ENCODE measurements around the gene SUMO4. TPM values are rescaled to one million over a fixed set of nuclear protein-coding genes. Genes with fewer than 3 reads are reported as not detected.

The SUMO4 gene
- total and polyA plus RNA-seq, 10 of the 15 experiments (the other 5 are each of a cell fraction or from before 2014, with no cell fraction given) = 0.07 to 5.3 (median 1.0) TPM; not detected in 1

DNA sequence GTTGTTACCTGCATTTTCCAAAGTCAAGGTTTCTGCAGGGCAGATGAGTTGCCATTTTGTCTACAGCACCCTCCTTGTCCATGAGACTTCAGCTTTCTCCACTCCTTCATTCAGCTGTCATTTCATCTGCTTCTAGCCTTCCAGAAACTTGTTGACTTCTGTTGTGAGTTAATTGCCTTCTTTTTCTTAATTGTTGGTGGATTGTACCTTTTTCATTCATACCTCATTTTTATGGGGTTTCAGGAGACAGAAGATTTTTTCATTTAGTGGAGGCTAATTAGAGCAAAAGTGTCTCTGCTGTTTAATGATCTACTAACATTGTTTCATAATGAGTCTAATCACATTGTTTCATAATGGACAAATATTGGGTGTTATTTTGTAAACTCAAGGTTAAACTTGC is 7.5 kb upstream of the SUMO4 start (continued):
- TF ChIP-seq, protein P1, sequence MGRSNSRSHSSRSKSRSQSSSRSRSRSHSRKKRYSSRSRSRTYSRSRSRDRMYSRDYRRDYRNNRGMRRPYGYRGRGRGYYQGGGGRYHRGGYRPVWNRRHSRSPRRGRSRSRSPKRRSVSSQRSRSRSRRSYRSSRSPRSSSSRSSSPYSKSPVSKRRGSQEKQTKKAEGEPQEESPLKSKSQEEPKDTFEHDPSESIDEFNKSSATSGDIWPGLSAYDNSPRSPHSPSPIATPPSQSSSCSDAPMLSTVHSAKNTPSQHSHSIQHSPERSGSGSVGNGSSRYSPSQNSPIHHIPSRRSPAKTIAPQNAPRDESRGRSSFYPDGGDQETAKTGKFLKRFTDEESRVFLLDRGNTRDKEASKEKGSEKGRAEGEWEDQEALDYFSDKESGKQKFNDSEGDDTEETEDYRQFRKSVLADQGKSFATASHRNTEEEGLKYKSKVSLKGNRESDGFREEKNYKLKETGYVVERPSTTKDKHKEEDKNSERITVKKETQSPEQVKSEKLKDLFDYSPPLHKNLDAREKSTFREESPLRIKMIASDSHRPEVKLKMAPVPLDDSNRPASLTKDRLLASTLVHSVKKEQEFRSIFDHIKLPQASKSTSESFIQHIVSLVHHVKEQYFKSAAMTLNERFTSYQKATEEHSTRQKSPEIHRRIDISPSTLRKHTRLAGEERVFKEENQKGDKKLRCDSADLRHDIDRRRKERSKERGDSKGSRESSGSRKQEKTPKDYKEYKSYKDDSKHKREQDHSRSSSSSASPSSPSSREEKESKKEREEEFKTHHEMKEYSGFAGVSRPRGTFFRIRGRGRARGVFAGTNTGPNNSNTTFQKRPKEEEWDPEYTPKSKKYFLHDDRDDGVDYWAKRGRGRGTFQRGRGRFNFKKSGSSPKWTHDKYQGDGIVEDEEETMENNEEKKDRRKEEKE (IDR thresholded peaks at IDR 0.05) = no peak
- TF ChIP-seq, protein P2, sequence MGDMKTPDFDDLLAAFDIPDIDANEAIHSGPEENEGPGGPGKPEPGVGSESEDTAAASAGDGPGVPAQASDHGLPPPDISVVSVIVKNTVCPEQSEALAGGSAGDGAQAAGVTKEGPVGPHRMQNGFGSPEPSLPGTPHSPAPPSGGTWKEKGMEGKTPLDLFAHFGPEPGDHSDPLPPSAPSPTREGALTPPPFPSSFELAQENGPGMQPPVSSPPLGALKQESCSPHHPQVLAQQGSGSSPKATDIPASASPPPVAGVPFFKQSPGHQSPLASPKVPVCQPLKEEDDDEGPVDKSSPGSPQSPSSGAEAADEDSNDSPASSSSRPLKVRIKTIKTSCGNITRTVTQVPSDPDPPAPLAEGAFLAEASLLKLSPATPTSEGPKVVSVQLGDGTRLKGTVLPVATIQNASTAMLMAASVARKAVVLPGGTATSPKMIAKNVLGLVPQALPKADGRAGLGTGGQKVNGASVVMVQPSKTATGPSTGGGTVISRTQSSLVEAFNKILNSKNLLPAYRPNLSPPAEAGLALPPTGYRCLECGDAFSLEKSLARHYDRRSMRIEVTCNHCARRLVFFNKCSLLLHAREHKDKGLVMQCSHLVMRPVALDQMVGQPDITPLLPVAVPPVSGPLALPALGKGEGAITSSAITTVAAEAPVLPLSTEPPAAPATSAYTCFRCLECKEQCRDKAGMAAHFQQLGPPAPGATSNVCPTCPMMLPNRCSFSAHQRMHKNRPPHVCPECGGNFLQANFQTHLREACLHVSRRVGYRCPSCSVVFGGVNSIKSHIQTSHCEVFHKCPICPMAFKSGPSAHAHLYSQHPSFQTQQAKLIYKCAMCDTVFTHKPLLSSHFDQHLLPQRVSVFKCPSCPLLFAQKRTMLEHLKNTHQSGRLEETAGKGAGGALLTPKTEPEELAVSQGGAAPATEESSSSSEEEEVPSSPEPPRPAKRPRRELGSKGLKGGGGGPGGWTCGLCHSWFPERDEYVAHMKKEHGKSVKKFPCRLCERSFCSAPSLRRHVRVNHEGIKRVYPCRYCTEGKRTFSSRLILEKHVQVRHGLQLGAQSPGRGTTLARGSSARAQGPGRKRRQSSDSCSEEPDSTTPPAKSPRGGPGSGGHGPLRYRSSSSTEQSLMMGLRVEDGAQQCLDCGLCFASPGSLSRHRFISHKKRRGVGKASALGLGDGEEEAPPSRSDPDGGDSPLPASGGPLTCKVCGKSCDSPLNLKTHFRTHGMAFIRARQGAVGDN (IDR thresholded peaks at IDR 0.05) = 0 out of 2 replicates have a peak, but pooled peaks have one; percentile 45
- TF ChIP-seq TCF7 (IDR thresholded peaks at IDR 0.05; ENCODE audit: borderline replicate concordance) = no peak
- TF ChIP-seq MYB (IDR thresholded peaks at IDR 0.05; ENCODE audit: borderline replicate concordance, low read depth, low read length) = no peak
- no peak for TF ChIP-seq ZZZ3 (IDR thresholded peaks at IDR 0.05; ENCODE audit: control insufficient read depth, insufficient read length, low read depth)
- no peak for TF ChIP-seq EED (IDR thresholded peaks at IDR 0.05; ENCODE audit: low read depth)
- no peak for TF ChIP-seq HDAC2 (IDR thresholded peaks at IDR 0.05)
- TF ChIP-seq, protein P3, sequence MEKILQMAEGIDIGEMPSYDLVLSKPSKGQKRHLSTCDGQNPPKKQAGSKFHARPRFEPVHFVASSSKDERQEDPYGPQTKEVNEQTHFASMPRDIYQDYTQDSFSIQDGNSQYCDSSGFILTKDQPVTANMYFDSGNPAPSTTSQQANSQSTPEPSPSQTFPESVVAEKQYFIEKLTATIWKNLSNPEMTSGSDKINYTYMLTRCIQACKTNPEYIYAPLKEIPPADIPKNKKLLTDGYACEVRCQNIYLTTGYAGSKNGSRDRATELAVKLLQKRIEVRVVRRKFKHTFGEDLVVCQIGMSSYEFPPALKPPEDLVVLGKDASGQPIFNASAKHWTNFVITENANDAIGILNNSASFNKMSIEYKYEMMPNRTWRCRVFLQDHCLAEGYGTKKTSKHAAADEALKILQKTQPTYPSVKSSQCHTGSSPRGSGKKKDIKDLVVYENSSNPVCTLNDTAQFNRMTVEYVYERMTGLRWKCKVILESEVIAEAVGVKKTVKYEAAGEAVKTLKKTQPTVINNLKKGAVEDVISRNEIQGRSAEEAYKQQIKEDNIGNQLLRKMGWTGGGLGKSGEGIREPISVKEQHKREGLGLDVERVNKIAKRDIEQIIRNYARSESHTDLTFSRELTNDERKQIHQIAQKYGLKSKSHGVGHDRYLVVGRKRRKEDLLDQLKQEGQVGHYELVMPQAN (conservative IDR thresholded peaks at IDR 0.05) = no peak
- TF ChIP-seq, protein P4, sequence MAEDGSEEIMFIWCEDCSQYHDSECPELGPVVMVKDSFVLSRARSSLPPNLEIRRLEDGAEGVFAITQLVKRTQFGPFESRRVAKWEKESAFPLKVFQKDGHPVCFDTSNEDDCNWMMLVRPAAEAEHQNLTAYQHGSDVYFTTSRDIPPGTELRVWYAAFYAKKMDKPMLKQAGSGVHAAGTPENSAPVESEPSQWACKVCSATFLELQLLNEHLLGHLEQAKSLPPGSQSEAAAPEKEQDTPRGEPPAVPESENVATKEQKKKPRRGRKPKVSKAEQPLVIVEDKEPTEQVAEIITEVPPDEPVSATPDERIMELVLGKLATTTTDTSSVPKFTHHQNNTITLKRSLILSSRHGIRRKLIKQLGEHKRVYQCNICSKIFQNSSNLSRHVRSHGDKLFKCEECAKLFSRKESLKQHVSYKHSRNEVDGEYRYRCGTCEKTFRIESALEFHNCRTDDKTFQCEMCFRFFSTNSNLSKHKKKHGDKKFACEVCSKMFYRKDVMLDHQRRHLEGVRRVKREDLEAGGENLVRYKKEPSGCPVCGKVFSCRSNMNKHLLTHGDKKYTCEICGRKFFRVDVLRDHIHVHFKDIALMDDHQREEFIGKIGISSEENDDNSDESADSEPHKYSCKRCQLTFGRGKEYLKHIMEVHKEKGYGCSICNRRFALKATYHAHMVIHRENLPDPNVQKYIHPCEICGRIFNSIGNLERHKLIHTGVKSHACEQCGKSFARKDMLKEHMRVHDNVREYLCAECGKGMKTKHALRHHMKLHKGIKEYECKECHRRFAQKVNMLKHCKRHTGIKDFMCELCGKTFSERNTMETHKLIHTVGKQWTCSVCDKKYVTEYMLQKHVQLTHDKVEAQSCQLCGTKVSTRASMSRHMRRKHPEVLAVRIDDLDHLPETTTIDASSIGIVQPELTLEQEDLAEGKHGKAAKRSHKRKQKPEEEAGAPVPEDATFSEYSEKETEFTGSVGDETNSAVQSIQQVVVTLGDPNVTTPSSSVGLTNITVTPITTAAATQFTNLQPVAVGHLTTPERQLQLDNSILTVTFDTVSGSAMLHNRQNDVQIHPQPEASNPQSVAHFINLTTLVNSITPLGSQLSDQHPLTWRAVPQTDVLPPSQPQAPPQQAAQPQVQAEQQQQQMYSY (CRISPR knock-in tag; IDR thresholded peaks at IDR 0.05) = no peak
- TF ChIP-seq KLF5 (IDR thresholded peaks at IDR 0.05; ENCODE audit: partially characterized antibody) = no peak
- no peak for TF ChIP-seq NFXL1 (IDR thresholded peaks at IDR 0.05; ENCODE audit: borderline replicate concordance)
- TF ChIP-seq SMARCA5 (IDR thresholded peaks at IDR 0.05) = no peak
- TF ChIP-seq NR2C2 (IDR thresholded peaks at IDR 0.05; ENCODE audit: borderline replicate concordance, control insufficient read depth, insufficient read length, low read depth) = no peak
- TF ChIP-seq HDGF (IDR thresholded peaks at IDR 0.05) = 0 out of 2 replicates have a peak, but pooled peaks have one; percentile 57
- TF ChIP-seq ZNF622 (IDR thresholded peaks at IDR 0.05) = no peak
- peak; percentile 67; the same call in 1 of the 2 replicates for TF ChIP-seq ZNF24 (IDR thresholded peaks at IDR 0.05)
- TF ChIP-seq, protein P5, sequence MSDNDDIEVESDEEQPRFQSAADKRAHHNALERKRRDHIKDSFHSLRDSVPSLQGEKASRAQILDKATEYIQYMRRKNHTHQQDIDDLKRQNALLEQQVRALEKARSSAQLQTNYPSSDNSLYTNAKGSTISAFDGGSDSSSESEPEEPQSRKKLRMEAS (IDR thresholded peaks at IDR 0.05; ENCODE audit: low read depth, low read length) = no peak
